HS-5 (cell line): ENCODE results near the gene ZNF629.

Source experiments
- DNase-seq: peaks from one replicate; pipeline ENCODE4 v3.0.0-alpha.2; 2012; ENCODE audit warnings: low read depth

ZNF629 gene

DNA sequence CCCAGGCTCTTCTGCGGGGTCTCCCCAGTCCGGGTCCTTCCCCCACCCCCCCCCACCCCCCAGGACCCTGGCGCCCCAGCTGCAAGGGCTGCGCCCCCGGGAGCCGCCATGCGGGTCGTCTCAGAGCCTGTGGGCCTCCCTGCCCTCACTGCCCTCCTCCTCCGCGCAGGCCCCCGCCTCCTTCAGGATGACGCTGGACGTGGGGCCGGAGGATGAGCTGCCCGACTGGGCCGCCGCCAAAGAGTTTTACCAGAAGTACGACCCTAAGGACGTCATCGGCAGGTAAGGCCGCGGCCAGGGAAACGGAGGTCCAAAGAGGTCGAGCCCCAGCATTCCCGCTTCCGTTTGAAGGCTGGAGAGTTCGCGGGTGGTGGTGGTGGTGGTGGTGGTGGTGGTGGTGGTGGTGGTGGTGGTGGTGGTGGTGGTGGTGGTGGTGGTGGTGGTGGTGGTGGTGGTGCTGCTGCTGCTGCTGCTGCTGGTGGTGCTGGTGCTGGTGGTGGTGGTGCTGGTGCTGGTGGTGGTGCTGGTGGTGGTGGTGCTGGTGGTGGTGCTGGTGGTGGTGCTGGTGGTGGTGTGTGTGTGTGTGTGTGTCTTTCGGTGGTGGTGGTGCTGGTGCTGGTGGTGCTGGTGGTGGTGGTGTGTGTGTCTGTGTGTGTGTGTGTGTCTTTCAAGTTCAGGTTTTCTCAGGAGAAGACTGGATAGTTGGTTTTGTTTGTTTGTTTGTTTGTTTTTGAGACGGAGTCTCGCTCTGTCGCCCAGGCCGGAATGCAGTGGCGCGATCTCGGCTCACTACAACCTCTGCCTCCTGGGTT, 38.2 kb downstream of the ZNF629 start:
- no peak for DNase-seq

DNA sequence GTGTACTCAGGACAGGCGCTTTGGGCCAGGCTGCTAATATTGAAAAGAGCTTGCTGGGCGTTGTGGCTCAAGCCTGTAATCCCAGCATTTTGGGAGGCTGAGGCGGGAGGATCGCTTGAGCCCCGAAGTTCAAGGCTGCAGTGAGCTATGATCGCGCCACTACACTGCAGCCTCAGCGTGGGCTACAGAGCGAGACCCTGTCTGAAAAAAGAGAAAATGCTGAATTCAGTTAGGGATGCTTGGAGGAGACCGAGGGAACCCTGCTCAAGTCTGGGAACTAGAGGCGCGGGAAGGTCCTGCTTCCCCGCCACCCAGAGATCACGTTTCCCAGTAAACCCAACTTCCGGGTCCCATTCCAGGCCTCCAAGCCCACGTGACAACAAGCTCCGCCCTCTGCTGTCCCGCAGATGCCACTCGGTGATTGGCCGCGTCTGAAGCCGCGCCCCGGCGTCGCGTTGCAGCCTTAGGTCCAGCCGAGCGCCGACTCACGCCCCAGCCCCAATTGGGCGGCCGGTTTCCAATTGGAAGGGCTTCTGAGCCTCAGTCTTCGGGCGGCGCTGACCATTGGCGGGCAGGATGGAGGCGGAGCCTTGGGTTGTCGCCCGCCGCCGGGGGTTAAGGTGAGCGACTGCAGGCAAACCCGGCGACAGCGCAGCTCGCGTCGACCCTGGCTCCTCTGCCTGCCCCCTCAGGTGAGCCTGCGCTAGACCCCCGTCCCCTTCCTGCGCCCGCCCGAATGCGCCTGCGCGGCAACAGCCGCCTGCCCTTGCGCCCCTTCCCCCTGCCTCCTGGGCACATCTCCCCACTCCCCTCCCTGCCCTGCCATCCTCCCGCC, 39.0 kb downstream of the ZNF629 start, which contains the start of gene PHKG2:
TSS of gene PHKG2 (plus strand) at position 627 of the 835 bp plus-strand sequence. CDS start 396 bp downstream, outside the sequence.
- DNase-seq = peak; percentile 93

DNA sequence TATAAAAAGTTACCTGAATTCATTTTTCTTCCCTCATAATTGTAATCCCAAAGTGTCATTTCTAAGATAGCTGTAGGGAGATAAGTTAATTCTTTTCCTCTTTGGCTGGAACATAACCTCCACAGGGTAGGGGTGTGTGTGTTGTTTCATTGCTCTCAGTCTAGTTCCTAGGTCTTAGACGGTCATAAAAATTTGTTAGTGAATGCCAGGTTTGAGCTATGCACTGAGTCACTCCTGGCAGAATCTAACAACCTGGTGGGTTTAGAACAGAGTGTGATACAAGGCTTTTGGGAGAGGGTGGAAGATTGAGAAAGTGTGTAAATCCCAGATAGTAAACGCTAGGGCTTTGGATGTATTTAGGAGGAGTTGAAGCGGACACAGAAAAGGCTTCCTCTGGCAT, 39.7 kb downstream of the ZNF629 start:
- no peak for DNase-seq

DNA sequence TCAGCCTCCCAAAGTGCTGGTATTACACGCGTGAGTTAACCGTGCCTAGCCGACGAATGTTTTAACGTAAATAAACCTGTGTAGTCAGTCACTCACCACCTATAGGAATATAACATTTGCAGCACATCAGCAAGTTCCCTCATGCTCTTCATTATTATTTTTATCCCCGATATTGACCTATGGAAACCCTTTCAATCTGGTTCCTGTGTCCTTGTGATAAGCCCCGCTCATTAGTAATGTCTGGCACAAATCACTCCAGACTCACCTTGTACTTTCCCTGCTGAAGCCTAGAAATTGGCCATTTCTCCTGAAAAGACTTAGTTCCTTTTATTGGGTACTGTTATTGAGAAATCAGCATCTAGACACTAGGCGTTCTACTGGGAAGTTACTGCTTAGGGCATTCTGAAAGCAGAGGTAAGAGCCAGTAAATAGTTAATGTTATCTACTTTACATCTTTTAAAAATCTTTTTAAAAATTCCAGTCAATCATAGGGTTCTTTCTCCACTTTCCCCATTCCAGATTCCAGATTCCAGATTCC, 40.3 kb downstream of the ZNF629 start:
- DNase-seq = no peak

DNA sequence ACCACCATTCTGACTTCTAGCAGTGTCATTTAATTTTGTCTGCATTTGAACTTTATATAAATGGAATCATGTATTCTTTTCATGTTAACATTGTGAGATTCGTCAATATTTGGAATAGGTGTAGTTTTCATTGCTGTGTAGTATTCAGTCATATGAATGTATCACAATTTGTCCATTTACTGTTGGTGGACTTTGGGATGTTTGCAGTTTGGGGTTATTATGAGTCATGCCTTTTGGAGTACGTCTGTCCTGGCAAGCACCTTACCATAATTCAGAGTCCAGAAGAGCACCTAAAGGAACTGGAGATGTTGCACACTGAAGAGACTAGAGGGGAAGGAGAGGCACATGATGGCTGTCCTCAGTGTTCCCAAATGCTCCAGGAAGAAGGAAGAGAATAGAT, 41.9 kb downstream of the ZNF629 start:
- DNase-seq = no peak

DNA sequence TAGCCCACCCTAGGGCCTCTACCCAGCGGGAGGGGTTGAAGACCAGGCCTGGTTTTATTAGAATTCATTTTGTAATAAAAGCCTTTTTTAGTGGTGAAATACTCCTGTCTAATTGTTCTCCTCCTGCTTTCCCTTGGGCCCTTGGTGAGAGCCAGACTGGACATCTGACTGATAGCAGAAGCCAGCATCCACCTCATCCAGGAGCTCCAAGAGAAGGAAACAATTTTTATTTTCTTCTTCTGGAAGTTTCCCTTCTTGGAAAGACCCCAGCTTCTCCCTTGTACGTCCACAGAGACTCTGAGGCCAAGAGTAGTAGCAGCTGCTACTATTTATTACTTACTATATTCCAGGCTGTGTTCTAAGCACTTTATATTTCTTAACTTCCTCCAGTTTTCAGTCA, 42.8 kb downstream of the ZNF629 start:
- no peak for DNase-seq

DNA sequence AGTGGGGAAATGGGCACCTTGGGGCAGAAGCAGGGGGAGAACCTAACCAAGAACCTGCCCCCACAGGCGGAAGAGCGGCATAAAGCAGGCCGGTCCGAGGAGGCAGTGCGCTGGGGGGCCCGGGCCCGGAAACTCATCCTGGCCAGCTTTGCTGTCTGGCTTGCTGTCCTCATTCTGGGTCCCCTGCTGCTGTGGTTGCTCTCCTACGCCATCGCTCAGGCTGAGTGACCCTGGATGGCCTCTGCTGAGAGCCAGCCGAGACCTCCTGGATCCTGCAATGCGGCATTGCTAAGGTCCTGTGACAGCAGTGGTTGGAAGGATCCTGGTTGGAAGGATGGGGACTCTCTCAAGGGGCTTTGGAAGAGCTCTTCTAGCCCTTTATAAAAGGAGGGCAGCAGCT, 43.3 kb downstream of the ZNF629 start:
- DNase-seq = no peak

DNA sequence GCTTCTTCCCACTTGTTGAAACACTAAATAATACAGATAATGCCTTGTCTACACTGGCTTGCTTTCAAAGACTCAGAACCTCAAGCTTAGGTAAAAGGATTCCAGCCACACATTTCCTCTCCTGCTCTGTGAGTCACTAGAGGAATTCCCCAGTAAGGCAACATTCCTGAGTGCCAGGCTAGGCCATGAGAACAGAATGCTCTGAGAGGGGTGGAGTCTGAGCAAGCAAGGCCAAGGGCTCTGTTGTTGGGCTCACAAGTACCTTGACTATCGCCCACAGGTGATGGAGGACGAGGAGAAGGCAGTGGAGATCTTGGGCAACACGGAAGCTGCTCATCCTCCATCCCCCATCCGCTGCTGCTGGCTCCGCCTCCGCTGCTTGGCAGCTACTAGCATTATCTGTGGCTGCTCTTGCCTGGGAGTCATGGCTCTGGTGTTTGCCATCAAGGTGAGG, 45.5 kb downstream of the ZNF629 start:
- peak; percentile 79 for DNase-seq

DNA sequence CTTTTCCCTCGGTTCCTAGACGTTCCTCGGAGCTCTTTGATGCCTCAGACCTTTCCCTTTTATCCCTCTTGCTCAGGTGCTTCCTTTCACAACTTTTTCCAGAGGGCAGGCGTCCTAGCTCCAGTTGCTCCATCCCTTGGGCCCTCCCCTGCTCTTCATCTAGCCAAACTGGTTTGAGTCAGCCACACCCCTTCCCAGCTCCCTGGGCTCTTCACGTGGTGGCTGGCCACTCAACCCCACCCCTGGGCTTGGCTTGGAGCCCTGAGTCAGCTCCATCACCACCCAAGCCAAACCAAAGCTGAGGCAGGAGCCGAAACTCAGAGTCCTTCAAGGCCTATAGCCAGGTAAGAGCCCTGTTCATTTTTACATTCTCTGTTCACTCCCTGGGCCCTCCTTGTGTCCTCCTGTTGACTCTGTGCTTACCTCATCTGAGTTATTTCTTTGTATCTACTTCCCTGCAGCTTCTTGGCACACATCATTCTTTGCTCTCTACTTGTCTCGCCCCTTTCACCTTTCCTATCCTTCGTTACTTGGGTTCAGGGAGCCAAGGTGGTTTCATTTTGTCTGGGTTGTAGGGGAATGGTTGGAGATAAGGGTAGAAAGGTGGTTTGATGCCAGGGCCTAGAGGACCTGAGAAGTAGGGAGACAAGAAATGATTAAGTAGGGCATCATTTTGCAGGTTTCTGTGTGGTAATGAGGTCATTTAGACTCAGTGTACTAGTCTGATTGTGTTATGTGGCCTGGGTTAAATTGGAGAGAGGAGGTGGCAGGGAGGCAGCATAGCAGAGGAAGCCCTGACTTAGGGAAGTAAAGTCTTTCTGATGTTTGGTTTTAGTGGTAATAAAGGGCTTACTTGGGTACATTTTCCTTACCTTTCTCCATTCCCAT, 46.4 kb downstream of the ZNF629 start:
- DNase-seq = peak; percentile 59

DNA sequence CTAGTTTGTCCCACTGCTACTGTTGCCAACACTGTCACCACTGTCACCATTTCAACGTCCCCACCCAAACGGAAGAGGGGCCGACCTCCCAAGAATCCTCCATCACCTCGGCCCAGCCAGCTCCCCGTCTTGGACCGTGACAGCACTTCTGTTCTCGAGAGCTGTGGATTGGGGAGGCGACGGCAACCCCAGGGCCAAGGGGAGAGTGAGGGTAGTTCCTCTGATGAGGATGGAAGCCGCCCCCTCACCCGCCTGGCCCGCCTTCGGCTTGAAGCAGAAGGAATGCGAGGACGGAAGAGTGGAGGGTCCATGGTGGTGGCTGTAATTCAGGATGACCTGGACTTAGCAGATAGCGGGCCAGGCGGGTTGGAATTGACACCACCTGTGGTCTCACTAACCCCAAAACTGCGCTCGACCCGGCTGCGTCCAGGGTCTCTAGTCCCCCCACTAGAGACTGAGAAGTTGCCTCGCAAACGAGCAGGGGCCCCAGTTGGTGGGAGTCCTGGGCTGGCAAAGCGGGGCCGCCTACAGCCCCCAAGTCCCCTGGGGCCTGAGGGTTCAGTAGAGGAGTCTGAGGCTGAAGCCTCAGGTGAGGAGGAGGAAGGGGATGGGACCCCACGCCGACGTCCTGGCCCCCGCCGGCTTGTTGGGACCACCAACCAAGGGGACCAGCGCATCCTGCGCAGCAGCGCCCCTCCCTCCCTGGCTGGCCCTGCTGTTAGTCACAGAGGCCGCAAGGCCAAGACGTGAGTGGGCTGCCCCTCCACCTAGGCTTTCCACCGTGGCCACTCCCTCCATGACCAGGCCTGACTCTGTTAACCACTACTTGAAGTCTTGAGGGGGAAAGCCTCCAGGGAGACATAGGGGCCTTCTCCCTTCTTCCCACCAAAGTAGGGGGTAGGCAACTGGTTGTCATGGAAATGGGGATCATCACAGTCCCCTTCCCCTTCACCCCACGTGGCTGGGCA, 47.7 kb downstream of the ZNF629 start:
- DNase-seq = no peak

DNA sequence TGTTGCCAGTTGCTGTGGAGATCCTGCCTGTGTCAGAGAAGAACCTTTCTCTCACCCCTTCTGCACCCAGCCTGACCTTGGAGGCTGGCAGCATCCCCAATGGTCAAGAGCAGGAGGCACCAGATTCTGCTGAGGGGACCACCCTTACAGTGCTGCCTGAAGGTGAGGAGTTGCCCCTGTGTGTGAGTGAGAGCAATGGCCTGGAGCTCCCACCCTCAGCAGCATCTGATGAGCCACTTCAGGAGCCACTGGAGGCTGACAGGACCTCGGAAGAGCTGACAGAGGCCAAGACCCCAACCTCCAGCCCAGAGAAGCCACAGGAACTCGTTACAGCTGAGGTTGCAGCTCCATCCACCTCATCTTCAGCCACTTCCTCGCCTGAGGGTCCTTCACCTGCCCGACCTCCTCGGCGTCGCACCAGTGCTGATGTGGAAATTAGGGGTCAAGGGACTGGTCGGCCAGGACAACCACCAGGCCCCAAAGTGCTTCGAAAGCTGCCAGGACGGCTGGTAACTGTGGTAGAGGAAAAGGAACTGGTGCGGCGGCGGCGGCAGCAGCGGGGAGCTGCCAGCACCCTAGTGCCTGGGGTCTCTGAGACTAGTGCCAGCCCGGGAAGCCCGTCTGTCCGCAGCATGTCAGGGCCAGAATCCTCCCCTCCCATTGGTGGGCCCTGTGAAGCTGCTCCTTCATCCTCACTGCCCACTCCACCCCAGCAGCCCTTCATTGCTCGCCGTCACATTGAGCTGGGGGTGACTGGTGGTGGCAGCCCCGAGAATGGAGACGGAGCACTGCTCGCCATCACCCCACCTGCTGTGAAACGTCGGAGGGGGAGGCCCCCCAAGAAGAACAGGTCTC, 49.0 kb downstream of the ZNF629 start:
- DNase-seq = no peak

DNA sequence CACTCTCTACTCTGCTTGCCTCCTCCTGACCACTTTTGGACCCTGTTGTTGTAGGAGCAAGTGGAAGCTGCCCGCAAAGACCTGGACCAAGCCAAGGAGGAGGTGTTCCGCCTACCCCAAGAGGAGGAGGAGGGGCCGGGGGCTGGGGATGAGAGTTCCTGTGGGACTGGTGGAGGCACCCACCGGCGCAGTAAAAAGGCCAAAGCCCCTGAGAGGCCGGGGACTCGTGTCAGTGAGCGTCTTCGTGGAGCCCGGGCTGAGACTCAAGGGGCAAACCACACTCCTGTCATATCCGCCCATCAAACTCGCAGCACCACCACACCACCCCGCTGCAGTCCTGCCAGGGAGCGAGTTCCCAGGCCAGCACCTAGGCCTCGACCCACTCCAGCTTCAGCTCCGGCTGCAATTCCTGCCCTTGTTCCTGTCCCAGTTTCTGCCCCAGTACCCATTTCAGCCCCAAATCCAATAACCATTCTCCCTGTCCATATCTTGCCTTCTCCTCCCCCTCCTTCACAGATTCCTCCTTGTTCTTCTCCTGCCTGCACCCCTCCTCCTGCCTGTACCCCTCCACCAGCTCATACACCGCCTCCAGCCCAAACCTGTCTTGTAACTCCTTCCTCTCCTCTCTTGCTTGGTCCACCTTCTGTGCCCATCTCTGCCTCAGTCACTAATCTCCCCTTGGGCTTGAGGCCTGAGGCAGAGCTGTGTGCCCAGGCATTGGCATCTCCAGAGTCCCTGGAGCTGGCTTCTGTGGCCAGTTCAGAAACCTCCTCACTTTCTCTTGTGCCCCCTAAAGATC, 49.8 kb downstream of the ZNF629 start:
- no peak for DNase-seq

DNA sequence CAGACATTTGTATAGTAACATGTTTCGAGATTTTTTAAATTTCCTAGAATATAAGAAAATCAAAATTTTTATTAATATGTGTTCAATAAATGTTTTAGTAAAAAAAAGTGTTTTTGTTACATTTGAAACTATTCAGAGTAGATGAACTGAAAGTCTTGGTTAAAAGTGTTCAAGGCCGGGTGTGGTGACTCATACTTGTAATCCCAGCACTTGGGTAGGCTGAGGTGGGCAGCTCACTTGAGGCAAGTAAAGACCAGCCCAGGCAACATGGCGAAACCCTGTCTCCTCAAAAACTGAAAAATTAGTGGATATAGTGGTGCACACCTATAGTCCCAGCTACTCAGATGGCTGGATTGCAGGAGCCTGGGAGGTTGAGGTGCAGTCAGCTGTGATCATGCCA, 55.6 kb downstream of the ZNF629 start:
- DNase-seq = no peak

DNA sequence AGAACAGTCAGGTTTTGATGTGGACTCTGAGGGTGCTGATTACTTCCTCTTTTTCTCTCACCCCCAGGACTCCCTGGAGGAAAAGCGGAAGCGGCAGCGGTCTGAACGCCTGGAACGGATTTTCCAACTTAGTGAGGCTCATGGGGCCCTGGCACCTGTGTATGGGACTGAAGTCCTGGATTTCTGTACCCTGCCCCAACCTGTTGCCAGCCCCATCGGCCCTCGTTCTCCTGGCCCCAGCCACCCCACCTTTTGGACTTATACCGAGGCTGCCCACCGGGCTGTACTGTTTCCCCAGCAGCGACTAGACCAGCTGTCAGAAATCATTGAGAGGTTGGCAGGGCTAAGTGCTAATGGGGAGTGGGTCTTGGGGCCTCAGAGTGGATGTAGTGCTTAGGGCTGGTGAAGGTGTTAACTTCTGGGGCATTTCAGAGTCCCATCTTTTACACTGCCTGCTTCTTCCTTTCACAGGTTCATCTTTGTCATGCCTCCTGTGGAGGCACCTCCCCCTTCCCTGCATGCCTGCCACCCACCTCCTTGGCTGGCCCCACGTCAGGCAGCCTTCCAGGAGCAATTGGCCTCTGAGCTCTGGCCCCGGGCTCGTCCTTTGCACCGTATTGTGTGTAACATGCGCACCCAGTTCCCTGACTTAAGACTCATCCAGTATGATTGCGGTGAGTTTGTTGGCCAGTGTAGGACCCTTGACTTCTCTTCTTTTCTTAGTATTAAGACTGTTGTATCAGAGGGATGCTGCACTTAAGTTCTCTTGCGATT, 57.9 kb downstream of the ZNF629 start:
- no peak for DNase-seq
